HepG2 (cell line): ENCODE data around the gene TMED3. TPM values are rescaled to one million over a fixed set of nuclear protein-coding genes. Genes with fewer than 3 reads are reported as not detected.

Experiments used
- ATAC-seq: fragments of 200-7000 bp; cut with Tn5 transposase; 3 replicates; pipeline ENCODE4 v1.9.1; 2020; ENCODE audit warnings: mild to moderate bottlenecking, moderate library complexity
- BruUV-seq: library from RNA; stranded (reverse); fragments of 400-500 nt; replicated peaks from 2 replicates; lab custom pipeline; 2021; lab: Mats Ljungman, UMichigan
- CTCF ChIA-PET: fragments of 300-600 bp; formaldehyde crosslinking; extraction: SDS; loops from one replicate; lab custom pipeline; 2021; ENCODE audit warnings: low total read pairs, inconsistent platforms, low intra/inter-chr PET ratio; lab: Yijun Ruan, JAX
- POLR2A ChIA-PET: fragments of 350-600 bp; sonication (Branson Sonifier 250); formaldehyde crosslinking; loops from one replicate; lab custom pipeline; 2020; ENCODE audit warnings: antibody characterized with exemption, inconsistent platforms; lab: Yijun Ruan, JAX
- DNase-seq: peaks from one replicate; pipeline ENCODE4 v3.0.0-alpha.2; 2015; ENCODE audit warnings: low spot score
- FAIRE-seq: peaks from 3 replicates; lab custom pipeline; 2011; peaks lifted over from hg19 to GRCh38; lab: Jason Lieb, UNC
- H2AFZ ChIP-seq: one replicate; pipeline ENCODE4 v1.6.1; 2011; ENCODE audit warnings: low read length, inconsistent platforms
- H3K27ac ChIP-seq: fragments of 300-600 bp; 3 replicates; pipeline ENCODE4 v1.8.0; 2011; ENCODE audit warnings: mixed run types, mild to moderate bottlenecking, mixed read lengths, low read length, inconsistent platforms; ENCODE audit not compliant: insufficient read depth; ENCODE audit errors: extremely low read length
- H3K27me3 ChIP-seq, 2 experiments: fragments of 200-600 bp in 1 of 2; 2 replicates in 1 of 2; 3 replicates in 1 of 2; pipeline versions ENCODE4 v1.6.0 to v1.8.0; 2011; ENCODE audit warnings: low read length in 2 of 2, mild to moderate bottlenecking in 2 of 2, moderate library complexity in 2 of 2, inconsistent platforms in 1 of 2; ENCODE audit not compliant: insufficient read depth in 2 of 2, control insufficient read depth in 1 of 2
- H3K36me3 ChIP-seq, 2 experiments: fragments of 200-600 bp in 1 of 2; replicated peaks in 1 of 2; 2 replicates in 1 of 2; 3 replicates in 1 of 2; pipeline versions ENCODE4 v1.5.1 to v1.8.0; 2011; ENCODE audit warnings: low read length in 2 of 2, inconsistent platforms in 1 of 2; ENCODE audit not compliant: insufficient read depth in 2 of 2, control insufficient read depth in 1 of 2
- H3K4me1 ChIP-seq: 2 replicates; pipeline ENCODE4 v1.5.1; 2012; ENCODE audit warnings: low read length, inconsistent platforms; ENCODE audit not compliant: insufficient read depth
- H3K4me2 ChIP-seq: 2 replicates; pipeline ENCODE4 v1.6.0; 2011; ENCODE audit warnings: low read depth, low read length, inconsistent platforms
- H3K4me3 ChIP-seq, 3 experiments: fragments of 200-600 bp in 1 of 3; sonication (generic), shearing (Covaris generic) in 1 of 3; replicated peaks in 1 of 3; 2 replicates each; pipeline ENCODE4 v1.5.1; 2011 to 2016; ENCODE audit warnings: low read length in 3 of 3, inconsistent platforms in 2 of 3, low read depth in 2 of 3, mild to moderate bottlenecking in 2 of 3, control low read depth in 1 of 3, mixed read lengths in 1 of 3; ENCODE audit not compliant: insufficient read depth in 1 of 3
- H3K79me2 ChIP-seq: one replicate; pipeline ENCODE4 v1.6.1; 2011; ENCODE audit warnings: low read length, inconsistent platforms; ENCODE audit not compliant: insufficient read depth
- H3K9ac ChIP-seq: 2 replicates; pipeline ENCODE4 v1.6.0; 2011; ENCODE audit warnings: mild to moderate bottlenecking, low read depth, low read length, inconsistent platforms; ENCODE audit not compliant: insufficient read depth
- H3K9me3 ChIP-seq: 2 replicates; pipeline ENCODE4 v1.5.1; 2012; ENCODE audit warnings: mild to moderate bottlenecking, low read length
- H4K20me1 ChIP-seq: 2 replicates; pipeline ENCODE4 v1.6.0; 2011; ENCODE audit warnings: inconsistent platforms, mild to moderate bottlenecking, low read length, moderate library complexity; ENCODE audit not compliant: insufficient read depth
- ARNT2 ChIP-seq: sonication (generic); formaldehyde crosslinking; IDR thresholded peaks from 2 replicates; pipeline ENCODE4 v1.8.0; 2022; ENCODE audit warnings: mild to moderate bottlenecking, low read depth, missing genetic modification reagents, moderate library complexity
- ARNTL ChIP-seq: sonication (generic); formaldehyde crosslinking; IDR thresholded peaks from 2 replicates; pipeline ENCODE4 v1.4.0; 2020; ENCODE audit warnings: mild to moderate bottlenecking, missing genetic modification reagents
- FOSL2 ChIP-seq: sonication (generic); formaldehyde crosslinking; IDR thresholded peaks from 2 replicates; pipeline ENCODE4 v1.4.0; 2020; ENCODE audit warnings: missing genetic modification reagents
- HNRNPUL1 ChIP-seq: fragments of 200-400 bp; formaldehyde crosslinking; IDR thresholded peaks from 2 replicates; pipeline ENCODE4 v1.6.1; 2017; ENCODE audit warnings: low read depth, mild to moderate bottlenecking, low read length, moderate library complexity
- MXI1 ChIP-seq: IDR thresholded peaks from 3 replicates; pipeline ENCODE4 v1.6.1; 2012; ENCODE audit warnings: low read depth, low read length, inconsistent platforms, borderline replicate concordance
- NONO ChIP-seq, 2 experiments: fragments of 450-650 bp in 1 of 2; sonication (generic) in 1 of 2; formaldehyde crosslinking in 1 of 2; IDR thresholded peaks in 1 of 2; conservative IDR thresholded peaks in 1 of 2; 2 replicates each; pipeline versions ENCODE4 v1.6.1 to v1.8.0; 2017 to 2022; ENCODE audit warnings: mild to moderate bottlenecking in 1 of 2, missing genetic modification reagents in 1 of 2, moderate library complexity in 1 of 2
- NR0B2 ChIP-seq: sonication (generic); formaldehyde crosslinking; IDR thresholded peaks from 2 replicates; pipeline ENCODE4 v1.4.0; 2020; ENCODE audit warnings: mild to moderate bottlenecking, missing genetic modification reagents
- RFX1 ChIP-seq: fragments of 450-650 bp; IDR thresholded peaks from 2 replicates; pipeline ENCODE4 v1.6.1; 2017
- SIX4 ChIP-seq: sonication (generic); formaldehyde crosslinking; IDR thresholded peaks from 2 replicates; pipeline ENCODE4 v1.4.0; 2020; ENCODE audit warnings: missing genetic modification reagents
- THAP9 ChIP-seq: sonication (generic); formaldehyde crosslinking; IDR thresholded peaks from 2 replicates; pipeline ENCODE4; 2020; ENCODE audit warnings: missing genetic modification reagents, mild to moderate bottlenecking, borderline replicate concordance
- ZNF615 ChIP-seq: sonication (generic); formaldehyde crosslinking; IDR thresholded peaks from 2 replicates; pipeline ENCODE4 v1.5.0; 2020; ENCODE audit warnings: mild to moderate bottlenecking, missing genetic modification reagents, borderline replicate concordance
- ZNF740 ChIP-seq: sonication (generic); formaldehyde crosslinking; IDR thresholded peaks from 2 replicates; pipeline ENCODE4 v1.4.0; 2020; ENCODE audit warnings: missing genetic modification reagents
- ZNF839 ChIP-seq: sonication (generic); formaldehyde crosslinking; IDR thresholded peaks from 2 replicates; pipeline ENCODE4 v1.4.0; 2020; ENCODE audit warnings: missing genetic modification reagents, mild to moderate bottlenecking, borderline replicate concordance
- ZNF891 ChIP-seq: sonication (generic); formaldehyde crosslinking; IDR thresholded peaks from 2 replicates; pipeline ENCODE4 v1.5.0; 2020; ENCODE audit warnings: mild to moderate bottlenecking, missing genetic modification reagents
- WGBS: methylation state at CpG from one replicate; pipeline ENCODE4 v1.1.6; 2017; ENCODE audit warnings: low lambda C conversion rate; 5-methylcytosine and 5-hydroxymethylcytosine counted together
- in situ Hi-C: cut with HindIII; loops from 2 replicates; pipeline ENCODE4 v1.10.0; 2017; ENCODE audit warnings: low pct_unique_long_range_greater_than_20kb; ENCODE audit not compliant: extremely low pct_ligation_motif_present
- intact Hi-C: fragments of 100-400 bp; cut with micrococcal nuclease; formaldehyde crosslinking; loops from one replicate; pipeline ENCODE4 v1.10.0; 2022; ENCODE audit not compliant: unreplicated experiment
- polyA plus RNA-seq, 8 experiments: library from polyadenylated mRNA; depleted of rRNA in 3 of 8; stranded (reverse) in 7 of 8; unstranded in 1 of 8; fragments of >200 nt; fragmentation: Illumina TruSeq in 4 of 8; extraction: Trizol in 4 of 8; gene quantifications; 2 replicates each; pipeline versions ENCODE4 v1.2.1 to v1.2.3, GENCODE V29; 2011 to 2016; ENCODE audit warnings: low read depth in 4 of 8, missing spikeins in 1 of 8, mixed read lengths in 1 of 8; ENCODE audit not compliant: insufficient read depth in 1 of 8
- total RNA-seq, 5 experiments: library from RNA; depleted of rRNA; stranded (reverse); fragments of >200 nt; fragmentation: Illumina TruSeq; extraction: Trizol; gene quantifications; 2 replicates each; pipeline ENCODE4 v1.2.3, GENCODE V29; 2016; ENCODE audit warnings: low read depth in 1 of 5
- TF ChIP-seq, protein P1 (sequence below): sonication (generic); formaldehyde crosslinking; IDR thresholded peaks from 2 replicates; pipeline ENCODE4 v1.4.0; 2020; ENCODE audit warnings: missing genetic modification reagents
- TF ChIP-seq, protein P2 (sequence below): IDR thresholded peaks from 2 replicates; pipeline ENCODE4 v1.6.1; 2012; ENCODE audit warnings: inconsistent platforms

TMED3 gene
- total and polyA plus RNA-seq, 2 of the 13 experiments (the other 11 are each of a cell fraction or from before 2014, with no cell fraction given): 125 to 155 TPM

- FAIRE-seq (no peak), ATAC-seq (peak; percentile 67), DNase-seq (peak; percentile 9)
- BruUV-seq: no TSS peak
- Histone ChIP-seq H3K4me2 (peak overlapping the region; percentile 81), H3K36me3 (peaks cover 12 to 25% of the 10 kb centered on the region in 2 experiments; a peak in 4 of 5 replicates), H3K27me3 (no peaks in the 10 kb centered on the region; a peak in 2 of 5 replicates), H3K4me1 (peaks cover 31% of the 10 kb centered on the region), H3K4me3 (peak overlapping the region; percentile 54 to 95 (median 84)), H3K27ac (no peak overlapping the region), H3K9ac (0 out of 2 replicates have a peak overlapping the region, but pooled peaks have one; percentile 40), H2AFZ (peak overlapping the region; percentile 94), H4K20me1 (no peaks in the 10 kb centered on the region; the same call in 1 of the 2 replicates), H3K9me3 (no peaks in the 10 kb centered on the region), H3K79me2 (peaks cover 24% of the 10 kb centered on the region)
- in situ Hi-C loops: no loop called here
- ChIA-PET POLR2A (interaction anchor here (0.6 to 0.8 kb wide), 2 partner anchors 24 to 748 kb away, joined by 3 read pairs; partner anchors contain the start of gene ZFAND6), CTCF (no interaction called here)
- 10% methylated on average over 6 of the region's 17 CpGs for WGBS
- intact Hi-C loops: loop anchor here (10.0 kb wide), 1 partner anchor 406 kb away; no protein-coding TSS in a partner anchor
- TF ChIP-seq NONO (IDR thresholded peaks at IDR 0.05) (no peak), NONO (CRISPR knock-in tag; conservative IDR thresholded peaks at IDR 0.05) (no peak), ZNF740 (CRISPR knock-in tag) (peak; percentile 81), THAP9 (CRISPR knock-in tag) (no peak), RFX1 (no peak), SIX4 (no peak), ARNTL (CRISPR knock-in tag) (0 out of 2 replicates have a peak, but pooled peaks have one; percentile 2), HNRNPUL1 (no peak), NR0B2 (0 out of 2 replicates have a peak, but pooled peaks have one; percentile 21), FOSL2 (CRISPR knock-in tag) (0 out of 2 replicates have a peak, but pooled peaks have one; percentile 1), ARNT2 (CRISPR knock-in tag) (0 out of 2 replicates have a peak, but pooled peaks have one; percentile 12), ZNF839 (peak; percentile 15; the same call in 1 of the 2 replicates), ZNF615 (CRISPR knock-in tag) (no peak), MXI1 (peak; percentile 62; the same call in 1 of the 3 replicates), ZNF891 (CRISPR knock-in tag) (peak; percentile 1; the same call in 1 of the 2 replicates)
- TF ChIP-seq, protein P1, sequence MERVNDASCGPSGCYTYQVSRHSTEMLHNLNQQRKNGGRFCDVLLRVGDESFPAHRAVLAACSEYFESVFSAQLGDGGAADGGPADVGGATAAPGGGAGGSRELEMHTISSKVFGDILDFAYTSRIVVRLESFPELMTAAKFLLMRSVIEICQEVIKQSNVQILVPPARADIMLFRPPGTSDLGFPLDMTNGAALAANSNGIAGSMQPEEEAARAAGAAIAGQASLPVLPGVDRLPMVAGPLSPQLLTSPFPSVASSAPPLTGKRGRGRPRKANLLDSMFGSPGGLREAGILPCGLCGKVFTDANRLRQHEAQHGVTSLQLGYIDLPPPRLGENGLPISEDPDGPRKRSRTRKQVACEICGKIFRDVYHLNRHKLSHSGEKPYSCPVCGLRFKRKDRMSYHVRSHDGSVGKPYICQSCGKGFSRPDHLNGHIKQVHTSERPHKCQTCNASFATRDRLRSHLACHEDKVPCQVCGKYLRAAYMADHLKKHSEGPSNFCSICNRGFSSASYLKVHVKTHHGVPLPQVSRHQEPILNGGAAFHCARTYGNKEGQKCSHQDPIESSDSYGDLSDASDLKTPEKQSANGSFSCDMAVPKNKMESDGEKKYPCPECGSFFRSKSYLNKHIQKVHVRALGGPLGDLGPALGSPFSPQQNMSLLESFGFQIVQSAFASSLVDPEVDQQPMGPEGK (CRISPR knock-in tag): peak; percentile 75
- TF ChIP-seq, protein P2, sequence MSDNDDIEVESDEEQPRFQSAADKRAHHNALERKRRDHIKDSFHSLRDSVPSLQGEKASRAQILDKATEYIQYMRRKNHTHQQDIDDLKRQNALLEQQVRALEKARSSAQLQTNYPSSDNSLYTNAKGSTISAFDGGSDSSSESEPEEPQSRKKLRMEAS: peak; percentile 62
Measured at GRCh38 chr15:79310612-79310984, 314 bp upstream of the TMED3 start.
